GM19324 (cell line): Measurements from ENCODE around the gene RPP30.
"Not testable (repeated sequence)": the region's sequence is repeated elsewhere in the genome, so short reads cannot be mapped to it uniquely, and the experiment has no call there.

Experiments used
- ATAC-seq: cut with Tn5 transposase; IDR thresholded peaks from one replicate; pipeline ENCODE4 v1.9.1; 2021; ENCODE audit warnings: mild to moderate bottlenecking, moderate library complexity; ENCODE audit not compliant: unreplicated experiment, low FRiP score

RPP30 gene

GRCh38 chr10:90937645-90938258 is 66.0 kb downstream of the RPP30 start:
- no peak for ATAC-seq

DNA sequence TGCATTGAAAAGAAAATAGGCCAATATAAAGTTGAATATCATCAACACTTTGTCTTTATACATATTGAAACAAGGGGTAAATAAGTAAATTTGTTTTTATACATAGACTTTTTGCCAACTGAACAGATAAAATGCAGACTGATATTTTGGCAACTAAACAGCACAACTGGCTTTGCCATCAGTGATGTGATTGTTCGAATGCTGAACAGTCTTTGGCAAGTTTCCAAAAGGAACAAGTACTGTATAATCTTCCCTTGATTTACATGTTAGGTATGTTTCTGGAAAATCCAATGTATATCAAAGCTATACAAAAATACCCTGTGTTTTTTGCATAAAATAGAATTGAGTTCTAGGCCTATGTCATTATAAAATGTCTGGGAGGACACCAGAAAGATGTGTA is 67.3 kb downstream of the RPP30 start:
- ATAC-seq = no peak

DNA sequence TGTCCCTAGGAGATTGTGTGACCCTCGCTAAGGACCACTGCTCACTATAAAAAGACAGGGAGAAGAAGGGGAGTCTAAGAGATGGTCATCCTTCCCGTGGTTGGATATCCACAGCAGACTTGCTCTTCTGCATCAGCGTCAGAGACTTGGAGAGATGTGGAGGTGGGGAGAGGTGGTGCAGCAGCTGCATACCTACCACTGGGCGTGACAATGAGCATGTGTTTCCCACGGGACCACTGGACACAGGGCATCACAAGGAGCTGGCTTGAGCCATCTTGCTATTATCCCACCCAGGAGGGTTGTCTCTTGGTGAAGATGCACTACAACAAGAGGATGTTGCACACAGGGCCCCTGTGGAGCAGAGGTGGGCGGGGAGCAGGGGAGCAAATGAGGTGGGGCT is 67.9 kb downstream of the RPP30 start:
- ATAC-seq = no peak

DNA sequence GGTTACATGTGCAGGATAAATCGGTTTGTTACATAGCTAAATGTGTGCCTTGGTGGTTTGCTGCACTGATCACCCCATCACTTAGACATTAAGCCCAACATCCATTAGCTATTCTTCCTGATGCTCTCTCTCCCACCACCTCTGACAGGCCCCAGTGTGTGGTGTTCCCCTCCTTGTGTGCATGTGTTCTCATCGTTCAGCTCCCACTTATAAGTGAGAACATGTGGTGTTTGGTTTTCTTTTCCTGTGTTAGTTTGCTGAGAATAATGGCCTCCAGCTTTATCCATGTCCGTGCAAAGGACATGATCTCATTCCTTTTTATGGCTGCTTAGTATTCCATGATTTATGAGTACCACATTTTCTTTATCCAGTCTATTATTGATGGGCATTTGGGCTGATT is 71.2 kb downstream of the RPP30 start:
- ATAC-seq = not testable (repeated sequence)

DNA sequence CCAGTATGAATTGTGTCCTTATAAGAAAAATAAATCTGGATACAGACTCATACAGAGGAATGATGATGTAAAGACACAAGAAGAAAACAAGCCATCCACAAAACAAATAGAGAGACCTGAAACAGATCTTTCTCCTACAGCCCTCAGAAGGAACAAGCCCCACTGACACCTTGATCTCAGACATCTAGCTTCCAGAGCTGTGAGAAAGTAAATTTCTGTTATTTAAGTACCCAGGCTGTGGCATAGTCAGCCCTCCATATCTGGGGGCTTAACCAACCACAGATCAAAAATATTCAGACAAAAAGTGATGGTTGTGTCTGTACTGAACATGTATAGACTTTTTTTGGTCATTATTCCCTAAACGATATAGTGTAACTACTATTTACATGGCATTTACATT is 73.0 kb downstream of the RPP30 start:
- no peak for ATAC-seq

GRCh38 chr10:90945491-90946070 is 73.8 kb downstream of the RPP30 start:
- no peak for ATAC-seq

- no peak for ATAC-seq
Observed at GRCh38 chr10:90947030-90947960, 75.5 kb downstream of the RPP30 start.
